Adrenal gland (tissue), 5 donors: ENCODE data around the gene SNPH.

Experiments used
- POLR2A ChIP-seq, 2 donors: fragments of 450-650 bp; IDR thresholded peaks; one replicate each; pipeline ENCODE4 v1.6.1; 2017; ENCODE audit warnings: antibody characterized with exemption in 2 of 2, mild to moderate bottlenecking in 2 of 2, moderate library complexity in 1 of 2
- TF ChIP-seq, protein P1 (sequence below), 6 experiments: fragments of 450-650 bp in 4 of 6; fragments of 200-600 bp in 2 of 6; sonication (generic) in 1 of 6; IDR thresholded peaks; 1 replicate in 5 of 6; 2 replicates in 1 of 6; pipeline versions ENCODE4 v1.5.1 to v1.8.0; 2016 to 2021; ENCODE audit warnings: antibody characterized with exemption in 6 of 6, mild to moderate bottlenecking in 2 of 6, moderate library complexity in 1 of 6
- donor health status: DM: no; HTN: no; CAD: no.

- TF ChIP-seq, protein P1, sequence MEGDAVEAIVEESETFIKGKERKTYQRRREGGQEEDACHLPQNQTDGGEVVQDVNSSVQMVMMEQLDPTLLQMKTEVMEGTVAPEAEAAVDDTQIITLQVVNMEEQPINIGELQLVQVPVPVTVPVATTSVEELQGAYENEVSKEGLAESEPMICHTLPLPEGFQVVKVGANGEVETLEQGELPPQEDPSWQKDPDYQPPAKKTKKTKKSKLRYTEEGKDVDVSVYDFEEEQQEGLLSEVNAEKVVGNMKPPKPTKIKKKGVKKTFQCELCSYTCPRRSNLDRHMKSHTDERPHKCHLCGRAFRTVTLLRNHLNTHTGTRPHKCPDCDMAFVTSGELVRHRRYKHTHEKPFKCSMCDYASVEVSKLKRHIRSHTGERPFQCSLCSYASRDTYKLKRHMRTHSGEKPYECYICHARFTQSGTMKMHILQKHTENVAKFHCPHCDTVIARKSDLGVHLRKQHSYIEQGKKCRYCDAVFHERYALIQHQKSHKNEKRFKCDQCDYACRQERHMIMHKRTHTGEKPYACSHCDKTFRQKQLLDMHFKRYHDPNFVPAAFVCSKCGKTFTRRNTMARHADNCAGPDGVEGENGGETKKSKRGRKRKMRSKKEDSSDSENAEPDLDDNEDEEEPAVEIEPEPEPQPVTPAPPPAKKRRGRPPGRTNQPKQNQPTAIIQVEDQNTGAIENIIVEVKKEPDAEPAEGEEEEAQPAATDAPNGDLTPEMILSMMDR (IDR thresholded peaks at IDR 0.05): peak in 5 of 6 experiments; percentile 36 to 68 (median 50)
- peak; percentile 95 to 96 for TF ChIP-seq POLR2A (IDR thresholded peaks at IDR 0.05)
These were observed 59.3 kb downstream of the SNPH start for GRCh38 chr20:1325173-1326030.
